HCT116 (cell line): Measurements from ENCODE around the gene PIK3CD. TPM values are rescaled to one million over a fixed set of nuclear protein-coding genes. Genes with fewer than 3 reads are reported as not detected.

Source experiments
- ATAC-seq: fragments of 200-7000 bp; cut with Tn5 transposase; 2 replicates; pipeline ENCODE4 v1.9.1; 2020; ENCODE audit warnings: mild to moderate bottlenecking, moderate library complexity
- BruUV-seq: library from RNA; stranded (reverse); fragments of 400-500 nt; replicated peaks from 2 replicates; lab custom pipeline; 2021; lab: Mats Ljungman, UMichigan
- CTCF ChIA-PET: fragments of 300-600 bp; sonication (Branson Sonifier 250); formaldehyde crosslinking; loops from one replicate; lab custom pipeline; 2021; ENCODE audit warnings: antibody characterized with exemption; lab: Charles Lee
- POLR2A ChIA-PET: fragments of 300-600, 350-600 bp; sonication (Branson Sonifier 250); formaldehyde crosslinking; loops from one replicate; lab custom pipeline; 2021; ENCODE audit warnings: antibody characterized with exemption; lab: Charles Lee
- RAD21 ChIA-PET, 2 experiments: fragments of 300-600 bp; sonication (Branson Sonifier 250); formaldehyde crosslinking; loops; one replicate each; lab custom pipeline; 2023; ENCODE audit warnings: low total read pairs in 2 of 2; ENCODE audit not compliant: uncharacterized antibody in 2 of 2, unreplicated experiment in 2 of 2, low non-redundant PET in 1 of 2; lab: Charles Lee
- DNase-seq: peaks from one replicate; pipeline ENCODE4 v3.0.0-alpha.2; 2010; ENCODE audit warnings: low read depth, low spot score
- H2AFZ ChIP-seq: fragments of 200-600 bp; shearing (Covaris generic), sonication (generic); 2 replicates; pipeline ENCODE4 v1.6.1; 2017; ENCODE audit warnings: low read depth, mixed run types, mixed read lengths, antibody characterized with exemption, low read length; ENCODE audit not compliant: poor library complexity, severe bottlenecking
- H3K27ac ChIP-seq: 2 replicates; pipeline ENCODE4 v1.5.1; 2012; ENCODE audit warnings: low read depth, low read length
- H3K27me3 ChIP-seq: fragments of 200-600 bp; sonication (generic); 2 replicates; pipeline ENCODE4 v1.6.1; 2016; ENCODE audit warnings: mixed run types, low read length, mixed read lengths; ENCODE audit not compliant: insufficient read depth
- H3K36me3 ChIP-seq, 2 experiments: fragments of 200-500 bp in 1 of 2; fragments of 200-600 bp in 1 of 2; sonication (Bioruptor generic) in 1 of 2; sonication (generic) in 1 of 2; 2 replicates each; pipeline versions ENCODE4 v1.5.1 to v1.6.1; 2014 to 2016; ENCODE audit warnings: low read length in 2 of 2, inconsistent platforms in 1 of 2, mixed read lengths in 1 of 2, mixed run types in 1 of 2; ENCODE audit not compliant: insufficient read depth in 2 of 2, control insufficient read depth in 1 of 2
- H3K4me1 ChIP-seq, 2 experiments: fragments of 200-600 bp in 1 of 2; sonication (generic) in 1 of 2; 2 replicates each; pipeline versions ENCODE4 v1.5.1 to v1.6.1; 2012 to 2017; ENCODE audit warnings: low read length in 2 of 2, inconsistent platforms in 1 of 2, mild to moderate bottlenecking in 1 of 2, mixed read lengths in 1 of 2, mixed run types in 1 of 2, moderate library complexity in 1 of 2; ENCODE audit not compliant: insufficient read depth in 2 of 2, control insufficient read depth in 1 of 2
- H3K4me2 ChIP-seq: fragments of 200-600 bp; sonication (generic); 2 replicates; pipeline ENCODE4 v1.6.1; 2017; ENCODE audit warnings: mixed run types, low read length, mixed read lengths
- H3K4me3 ChIP-seq, 2 experiments: fragments of 200-600 bp in 1 of 2; sonication (generic) in 1 of 2; replicated peaks in 1 of 2; 2 replicates each; pipeline ENCODE4 v1.5.1; 2011 to 2016; ENCODE audit warnings: low read length in 2 of 2, control low read depth in 1 of 2, low read depth in 1 of 2, mild to moderate bottlenecking in 1 of 2, mixed read lengths in 1 of 2, mixed run types in 1 of 2
- H3K79me2 ChIP-seq: fragments of 200-600 bp; sonication (generic); 2 replicates; pipeline ENCODE4 v1.6.1; 2017; ENCODE audit warnings: mild to moderate bottlenecking, mixed run types, low read length, moderate library complexity, mixed read lengths; ENCODE audit not compliant: insufficient read depth
- H3K9ac ChIP-seq: fragments of 200-600 bp; sonication (generic); 2 replicates; pipeline ENCODE4 v1.6.1; 2016; ENCODE audit warnings: low read length, mixed read lengths
- H3K9me2 ChIP-seq: fragments of 200-600 bp; sonication (generic), shearing (Covaris generic); 2 replicates; pipeline ENCODE4 v1.6.1; 2017; ENCODE audit warnings: mixed run types, mild to moderate bottlenecking, moderate library complexity; ENCODE audit not compliant: insufficient read depth
- H3K9me3 ChIP-seq, 2 experiments: fragments of 200-500 bp in 1 of 2; fragments of 200-600 bp in 1 of 2; sonication (Bioruptor generic) in 1 of 2; sonication (generic) in 1 of 2; 2 replicates each; pipeline ENCODE4 v1.6.1; 2014 to 2017; ENCODE audit warnings: low read length in 2 of 2, mixed read lengths in 2 of 2, inconsistent platforms in 1 of 2, low read depth in 1 of 2, mild to moderate bottlenecking in 1 of 2, mixed run types in 1 of 2, moderate library complexity in 1 of 2; ENCODE audit not compliant: control insufficient read depth in 1 of 2, insufficient read depth in 1 of 2
- H4K20me1 ChIP-seq: fragments of 200-600 bp; sonication (generic), shearing (Covaris generic); 2 replicates; pipeline ENCODE4 v1.6.1; 2017; ENCODE audit warnings: mixed run types, mild to moderate bottlenecking, moderate library complexity; ENCODE audit not compliant: insufficient read depth
- ATF3 ChIP-seq: IDR thresholded peaks from 2 replicates; pipeline ENCODE4 v1.6.1; 2012
- CEBPB ChIP-seq: IDR thresholded peaks from 2 replicates; pipeline ENCODE4 v1.6.1; 2012; ENCODE audit warnings: low read depth
- CTCF ChIP-seq, 3 experiments: fragments of 200-600 bp in 1 of 3; sonication (generic) in 1 of 3; IDR thresholded peaks in 2 of 3; conservative IDR thresholded peaks in 1 of 3; 2 replicates each; pipeline ENCODE4 v1.5.1; 2012 to 2017; ENCODE audit warnings: low read depth in 2 of 3, low read length in 2 of 3, antibody characterized with exemption in 1 of 3, borderline replicate concordance in 1 of 3, control low read depth in 1 of 3, mild to moderate bottlenecking in 1 of 3, mixed read lengths in 1 of 3, mixed run types in 1 of 3, moderate library complexity in 1 of 3; ENCODE audit not compliant: insufficient read depth in 1 of 3
- EGR1 ChIP-seq: IDR thresholded peaks from 2 replicates; pipeline ENCODE4 v1.6.1; 2012; ENCODE audit warnings: low read depth
- ELF1 ChIP-seq: IDR thresholded peaks from 2 replicates; pipeline ENCODE4 v1.6.1; 2012; ENCODE audit warnings: low read depth, borderline replicate concordance
- EZH2 ChIP-seq: fragments of 200-600 bp; sonication (generic); IDR thresholded peaks from 2 replicates; pipeline ENCODE4 v1.6.1; 2017; ENCODE audit warnings: antibody characterized with exemption, mixed run types
- EZH2phosphoT487 ChIP-seq: fragments of 200-600 bp; IDR thresholded peaks from 2 replicates; pipeline ENCODE4 v1.6.1; 2018; ENCODE audit warnings: antibody characterized with exemption, borderline replicate concordance
- FOSL1 ChIP-seq: IDR thresholded peaks from 2 replicates; pipeline ENCODE4 v1.6.1; 2012; ENCODE audit warnings: low read depth
- JUND ChIP-seq: IDR thresholded peaks from 2 replicates; pipeline ENCODE4 v1.6.1; 2012
- MAX ChIP-seq: IDR thresholded peaks from 2 replicates; pipeline ENCODE4 v1.6.1; 2012
- POLR2A ChIP-seq: IDR thresholded peaks from 2 replicates; pipeline ENCODE4 v1.7.0; 2011; ENCODE audit warnings: borderline replicate concordance; ENCODE audit not compliant: insufficient read depth, insufficient read length; ENCODE audit errors: extremely low read depth
- POLR2AphosphoS5 ChIP-seq: IDR thresholded peaks from 2 replicates; pipeline ENCODE4 v1.6.1; 2011; ENCODE audit warnings: mild to moderate bottlenecking, low read depth, low read length, moderate library complexity
- REST ChIP-seq: IDR thresholded peaks from 2 replicates; pipeline ENCODE4 v1.6.1; 2012; ENCODE audit warnings: low read depth
- SIN3A ChIP-seq: IDR thresholded peaks from 2 replicates; pipeline ENCODE4 v1.6.1; 2012; ENCODE audit warnings: low read depth
- SP1 ChIP-seq: IDR thresholded peaks from 2 replicates; pipeline ENCODE4 v1.6.1; 2012; ENCODE audit warnings: low read depth
- TCF7L2 ChIP-seq: IDR thresholded peaks from 2 replicates; pipeline ENCODE4 v1.7.0; 2011; ENCODE audit warnings: borderline replicate concordance, inconsistent platforms; ENCODE audit not compliant: insufficient read depth, insufficient read length; ENCODE audit errors: extremely low read depth
- ZFX ChIP-seq: fragments of 450-650 bp; IDR thresholded peaks from 2 replicates; pipeline ENCODE4 v1.6.1; 2017
- intact Hi-C: fragments of 100-400 bp; cut with micrococcal nuclease; formaldehyde crosslinking; loops from 2 replicates; pipeline ENCODE4 v1.10.0; 2022
- total RNA-seq: library from RNA; stranded (reverse); gene quantifications from one replicate; pipeline ENCODE4 v1.2.1, GENCODE V29; 2021; ENCODE audit not compliant: unreplicated experiment

Gene PIK3CD
- total RNA-seq, 1 experiment from 2014 or later, result 9.2 TPM

GRCh38 chr1:9764550-9764949 lies 113.0 kb downstream of the PIK3CD start:
- Histone ChIP-seq H4K20me1 (peaks cover 11% of the 10 kb centered on the region; the same call in 1 of the 2 replicates), H3K4me2 (no peak overlapping the region), H3K9me2 (no peaks in the 10 kb centered on the region), H3K27ac (no peak overlapping the region), H3K4me1 (peaks cover 5 to 35% of the 10 kb centered on the region in 2 experiments; a peak in 3 of 4 replicates), H3K79me2 (peaks cover 41% of the 10 kb centered on the region), H3K9me3 (no peaks in the 10 kb centered on the region), H3K27me3 (no peaks in the 10 kb centered on the region), H3K36me3 (no peaks in the 10 kb centered on the region; a peak in 2 of 4 replicates), H2AFZ (no peak overlapping the region), H3K9ac (no peak overlapping the region), H3K4me3 (no peak overlapping the region)
- CTCF ChIA-PET, result interaction anchor here (1.0 kb wide), 1 partner anchor 20 kb away, joined by 3 read pairs; no protein-coding TSS in a partner anchor
- ATAC-seq (no peak), DNase-seq (no peak)
- intact Hi-C loops, result no loop called here
- BruUV-seq, result no TSS peak
- RAD21 ChIA-PET, result no interaction called here
- TF ChIP-seq POLR2A (no peak), SP1 (no peak), ELF1 (no peak), EGR1 (no peak), ZFX (no peak), FOSL1 (no peak), MAX (no peak), TCF7L2 (no peak), EZH2phosphoT487 (no peak), REST (no peak), POLR2AphosphoS5 (no peak), EZH2 (no peak), CTCF (IDR thresholded peaks at IDR 0.05 in 2 of 3, conservative IDR thresholded peaks at IDR 0.05 in 1 of 3; ENCODE audit: borderline replicate concordance in 1 of 3, insufficient read depth in 1 of 3, low read depth in 2 of 3, low read length in 2 of 3) (no peak), ATF3 (no peak), SIN3A (no peak), JUND (no peak), CEBPB (no peak)
- POLR2A ChIA-PET, result no interaction called here
